Parathyroid adenoma (tissue), 2 donors: ENCODE data around the gene KCNK10.

Source experiments
- H2AFZ ChIP-seq: fragments of 300-600 bp; sonication (generic); one replicate; pipeline ENCODE4 v1.7.0; 2017; ENCODE audit warnings: antibody characterized with exemption, mild to moderate bottlenecking
- H3K27ac ChIP-seq: fragments of 300-600 bp; sonication (generic); one replicate; pipeline ENCODE4 v1.7.0; 2017
- H3K27me3 ChIP-seq: fragments of 300-600 bp; sonication (generic); one replicate; pipeline ENCODE4 v1.7.0; 2017; ENCODE audit warnings: low read length; ENCODE audit not compliant: control insufficient read depth, insufficient read depth
- H3K36me3 ChIP-seq: fragments of 300-600 bp; sonication (generic); one replicate; pipeline ENCODE4 v1.7.0; 2017; ENCODE audit warnings: low read length; ENCODE audit not compliant: control insufficient read depth, insufficient read depth
- H3K4me1 ChIP-seq: fragments of 300-600 bp; sonication (generic); one replicate; pipeline ENCODE4 v1.7.0; 2017; ENCODE audit warnings: control low read depth
- H3K4me2 ChIP-seq: fragments of 300-600 bp; sonication (generic); one replicate; pipeline ENCODE4 v1.7.0; 2017; ENCODE audit warnings: low read length
- H3K4me3 ChIP-seq: fragments of 300-600 bp; sonication (generic); one replicate; pipeline ENCODE4 v1.7.0; 2017; ENCODE audit warnings: low read depth, low read length
- H3K79me2 ChIP-seq: fragments of 300-600 bp; sonication (generic); one replicate; pipeline ENCODE4 v1.7.0; 2017; ENCODE audit warnings: control low read depth
- H3K9ac ChIP-seq: fragments of 300-600 bp; sonication (generic); one replicate; pipeline ENCODE4 v1.7.0; 2017; ENCODE audit warnings: mild to moderate bottlenecking
- H3K9me3 ChIP-seq: fragments of 300-600 bp; sonication (generic); one replicate; pipeline ENCODE4 v1.7.0; 2017; ENCODE audit warnings: low read length; ENCODE audit not compliant: control insufficient read depth
- TF ChIP-seq, protein P1 (sequence below): fragments of 300-600 bp; sonication (generic); IDR thresholded peaks from one replicate; pipeline ENCODE4 v1.7.0; 2017; ENCODE audit warnings: antibody characterized with exemption, mild to moderate bottlenecking
- donor health status: primary hyperparathyroidism.

The KCNK10 gene

DNA sequence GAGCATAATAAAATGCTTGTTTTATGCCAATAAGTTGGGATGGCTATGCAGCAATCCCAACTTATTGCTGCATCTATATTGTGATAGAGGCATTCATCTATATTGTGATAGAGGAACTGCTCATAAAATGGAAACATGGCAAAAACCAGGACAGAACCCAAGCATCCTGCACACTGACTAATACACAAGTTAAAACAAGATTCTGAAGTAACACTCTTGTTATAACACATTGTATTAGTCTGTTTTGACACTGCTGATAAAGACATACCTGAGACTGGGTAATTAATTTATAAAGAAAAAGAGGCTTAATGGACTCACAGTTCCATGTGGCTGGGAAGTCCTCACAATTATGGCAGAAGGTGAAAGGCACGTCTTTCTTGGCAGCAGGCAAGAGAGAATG, 36.8 kb downstream of the KCNK10 start:
- H3K27me3 ChIP-seq, result no peaks in the 10 kb centered on the region
- no peaks in the 10 kb centered on the region for H3K36me3 ChIP-seq
- H2AFZ ChIP-seq, result no peak overlapping the region
- H3K9me3 ChIP-seq, result no peaks in the 10 kb centered on the region
- no peaks in the 10 kb centered on the region for H3K4me1 ChIP-seq
- H3K4me3 ChIP-seq, result no peak overlapping the region
- no peaks in the 10 kb centered on the region for H3K79me2 ChIP-seq
- H3K4me2 ChIP-seq, result no peak overlapping the region
- H3K9ac ChIP-seq, result no peak overlapping the region
- no peak overlapping the region for H3K27ac ChIP-seq
- TF ChIP-seq, protein P1, sequence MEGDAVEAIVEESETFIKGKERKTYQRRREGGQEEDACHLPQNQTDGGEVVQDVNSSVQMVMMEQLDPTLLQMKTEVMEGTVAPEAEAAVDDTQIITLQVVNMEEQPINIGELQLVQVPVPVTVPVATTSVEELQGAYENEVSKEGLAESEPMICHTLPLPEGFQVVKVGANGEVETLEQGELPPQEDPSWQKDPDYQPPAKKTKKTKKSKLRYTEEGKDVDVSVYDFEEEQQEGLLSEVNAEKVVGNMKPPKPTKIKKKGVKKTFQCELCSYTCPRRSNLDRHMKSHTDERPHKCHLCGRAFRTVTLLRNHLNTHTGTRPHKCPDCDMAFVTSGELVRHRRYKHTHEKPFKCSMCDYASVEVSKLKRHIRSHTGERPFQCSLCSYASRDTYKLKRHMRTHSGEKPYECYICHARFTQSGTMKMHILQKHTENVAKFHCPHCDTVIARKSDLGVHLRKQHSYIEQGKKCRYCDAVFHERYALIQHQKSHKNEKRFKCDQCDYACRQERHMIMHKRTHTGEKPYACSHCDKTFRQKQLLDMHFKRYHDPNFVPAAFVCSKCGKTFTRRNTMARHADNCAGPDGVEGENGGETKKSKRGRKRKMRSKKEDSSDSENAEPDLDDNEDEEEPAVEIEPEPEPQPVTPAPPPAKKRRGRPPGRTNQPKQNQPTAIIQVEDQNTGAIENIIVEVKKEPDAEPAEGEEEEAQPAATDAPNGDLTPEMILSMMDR, result no peak

GRCh38 chr14:88281447-88281846, 41.6 kb downstream of the KCNK10 start:
- H3K36me3 ChIP-seq, result no peaks in the 10 kb centered on the region
- no peak overlapping the region for H3K4me3 ChIP-seq
- H3K27ac ChIP-seq, result no peak overlapping the region
- no peaks in the 10 kb centered on the region for H3K9me3 ChIP-seq
- no peak overlapping the region for H3K9ac ChIP-seq
- H2AFZ ChIP-seq, result no peak overlapping the region
- no peaks in the 10 kb centered on the region for H3K79me2 ChIP-seq
- TF ChIP-seq, protein P1, result no peak
- H3K27me3 ChIP-seq, result no peaks in the 10 kb centered on the region
- no peaks in the 10 kb centered on the region for H3K4me1 ChIP-seq
- no peak overlapping the region for H3K4me2 ChIP-seq

- no peak overlapping the region for H2AFZ ChIP-seq
- no peaks in the 10 kb centered on the region for H3K27me3 ChIP-seq
- H3K9me3 ChIP-seq, result no peaks in the 10 kb centered on the region
- TF ChIP-seq, protein P1, result no peak
- no peak overlapping the region for H3K27ac ChIP-seq
- no peak overlapping the region for H3K9ac ChIP-seq
- no peaks in the 10 kb centered on the region for H3K79me2 ChIP-seq
- H3K4me1 ChIP-seq, result no peaks in the 10 kb centered on the region
- H3K4me2 ChIP-seq, result no peak overlapping the region
- no peak overlapping the region for H3K4me3 ChIP-seq
- no peaks in the 10 kb centered on the region for H3K36me3 ChIP-seq
These were observed 46.0 kb downstream of the KCNK10 start for GRCh38 chr14:88276923-88277596.

- H3K4me3 ChIP-seq, result no peak overlapping the region
- H3K79me2 ChIP-seq, result no peaks in the 10 kb centered on the region
- TF ChIP-seq, protein P1, result no peak
- H2AFZ ChIP-seq, result no peak overlapping the region
- H3K4me2 ChIP-seq, result no peak overlapping the region
- H3K4me1 ChIP-seq, result no peaks in the 10 kb centered on the region
- H3K27me3 ChIP-seq, result no peaks in the 10 kb centered on the region
- H3K27ac ChIP-seq, result no peak overlapping the region
- H3K36me3 ChIP-seq, result no peaks in the 10 kb centered on the region
- H3K9ac ChIP-seq, result no peak overlapping the region
- no peaks in the 10 kb centered on the region for H3K9me3 ChIP-seq
These were observed 50.4 kb downstream of the KCNK10 start for GRCh38 chr14:88272390-88273269.
